Measurements from ENCODE around the gene ZFTA.
"Not testable (repeated sequence)": the region's sequence is repeated elsewhere in the genome, so short reads cannot be mapped to it uniquely, and the experiment has no call there.

The ZFTA gene

DNA sequence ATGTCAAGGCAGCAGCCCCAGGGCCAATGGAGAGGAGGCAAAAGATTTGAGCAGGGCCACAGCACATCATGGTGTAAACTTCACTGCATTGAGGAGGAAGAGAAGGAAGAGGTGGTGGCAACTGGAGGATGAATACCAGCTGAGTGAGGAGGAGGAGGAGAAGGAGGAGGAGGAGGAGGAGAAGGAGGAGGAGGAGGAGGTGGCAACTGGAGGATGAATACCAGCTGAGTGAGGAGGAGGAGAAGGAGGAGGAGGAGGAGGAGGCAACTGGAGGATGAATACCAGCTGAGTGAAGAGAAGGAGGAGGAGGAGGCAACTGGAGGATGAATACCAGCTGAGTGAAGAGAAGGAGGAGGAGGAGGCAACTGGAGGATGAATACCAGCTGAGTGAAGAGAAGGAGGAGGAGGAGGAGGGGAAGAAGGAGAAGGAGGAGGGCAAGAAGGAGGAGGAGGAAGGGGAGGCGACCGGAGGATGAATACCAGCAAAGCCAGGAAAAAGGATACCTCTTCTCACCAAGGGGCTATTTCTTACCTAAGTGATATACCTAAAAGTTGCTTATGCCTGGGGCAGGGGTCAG, 3.3 kb upstream of the ZFTA start:
- not testable (repeated sequence) for DNase-seq

DNA sequence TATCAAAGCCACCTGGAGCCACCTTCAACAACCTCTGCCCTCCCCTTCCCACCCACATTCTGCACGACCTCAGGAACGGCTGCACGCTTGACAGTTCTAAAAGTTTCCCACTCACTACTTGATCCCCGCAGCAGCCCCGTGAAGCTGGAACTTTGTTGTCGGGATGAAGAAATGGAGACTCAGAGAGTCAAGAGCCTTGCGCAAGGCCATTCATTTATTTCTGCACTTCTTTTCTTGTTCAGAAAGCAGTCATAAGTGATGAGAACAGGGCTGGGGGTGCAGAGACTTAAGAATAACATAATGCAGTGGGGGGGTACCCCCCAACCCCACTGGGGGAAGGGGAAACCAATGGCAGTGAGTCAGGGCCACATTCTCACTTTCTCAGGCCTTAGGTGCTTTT, 2.2 kb upstream of the ZFTA start:
- no peak for DNase-seq

DNA sequence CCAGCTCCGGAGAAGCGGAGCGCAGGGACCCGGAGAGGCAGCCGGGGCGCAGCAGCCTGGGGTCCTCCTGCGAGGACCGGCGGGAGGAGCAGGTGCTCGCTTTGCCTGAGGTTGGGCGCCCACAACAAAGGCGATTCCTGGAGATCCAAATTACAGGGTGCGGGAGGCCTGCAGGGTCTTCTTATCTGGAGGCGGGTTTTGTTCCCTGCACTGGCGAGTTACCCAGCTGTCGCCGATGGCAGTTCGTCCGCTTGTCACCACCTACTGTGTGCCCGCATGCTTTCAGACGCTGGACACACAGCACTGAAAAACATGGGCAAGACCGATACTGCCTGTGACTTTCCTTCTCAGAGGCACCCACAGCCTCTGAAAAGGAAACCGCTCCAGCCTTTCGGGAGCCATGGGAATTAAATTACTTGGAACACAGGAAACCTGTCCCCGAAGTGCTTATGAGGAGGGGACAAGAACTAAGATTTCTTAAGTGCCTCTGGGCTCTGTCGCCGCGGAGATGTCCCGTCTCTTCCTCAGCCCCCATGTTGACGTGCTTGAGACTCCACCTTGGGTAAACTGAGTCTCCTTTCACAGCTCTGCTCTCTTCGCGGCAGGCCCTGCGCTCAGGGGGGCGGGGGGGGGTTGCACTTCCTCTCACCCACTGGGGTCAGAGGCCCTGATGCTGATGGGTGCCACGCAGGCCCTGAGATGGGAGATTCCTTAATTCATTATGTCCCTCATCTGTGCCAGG, 1.3 kb upstream of the ZFTA start:
- DNase-seq, result no peak

DNA sequence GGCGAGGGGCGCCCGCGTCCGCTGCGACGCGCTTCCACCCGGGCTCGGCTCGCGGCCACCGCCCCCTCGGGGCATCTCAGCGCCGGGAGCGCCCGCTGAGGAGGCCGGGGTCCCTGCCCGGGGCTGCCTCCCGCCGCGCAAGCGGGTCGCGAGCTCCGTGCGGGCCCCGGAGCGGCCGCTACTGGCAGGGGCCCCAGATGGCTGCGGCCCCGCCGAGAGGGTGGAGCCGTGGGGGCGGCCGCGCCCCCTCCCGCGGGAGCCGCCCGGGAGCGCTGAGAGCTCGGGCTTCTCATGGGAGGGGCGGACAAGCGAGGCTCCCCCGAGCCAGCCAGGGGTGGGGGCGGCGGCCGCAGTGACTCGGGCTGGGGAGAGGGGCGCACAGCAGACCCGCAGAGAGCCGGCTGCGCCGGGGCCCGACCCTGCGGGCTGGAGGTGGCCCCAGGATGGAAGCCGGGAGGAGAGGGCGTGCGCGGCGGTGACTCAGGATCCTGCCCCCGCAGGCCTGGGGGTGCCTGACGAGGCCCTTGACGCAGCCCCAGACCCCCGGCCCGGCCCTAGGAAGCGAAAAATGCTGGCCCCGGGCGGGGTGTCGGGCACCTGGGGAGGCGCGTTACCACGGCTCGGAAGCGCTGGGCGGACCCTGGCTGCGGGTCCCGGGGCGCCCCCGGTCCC, 603 bp upstream of the ZFTA start:
- DNase-seq, result no peak

DNA sequence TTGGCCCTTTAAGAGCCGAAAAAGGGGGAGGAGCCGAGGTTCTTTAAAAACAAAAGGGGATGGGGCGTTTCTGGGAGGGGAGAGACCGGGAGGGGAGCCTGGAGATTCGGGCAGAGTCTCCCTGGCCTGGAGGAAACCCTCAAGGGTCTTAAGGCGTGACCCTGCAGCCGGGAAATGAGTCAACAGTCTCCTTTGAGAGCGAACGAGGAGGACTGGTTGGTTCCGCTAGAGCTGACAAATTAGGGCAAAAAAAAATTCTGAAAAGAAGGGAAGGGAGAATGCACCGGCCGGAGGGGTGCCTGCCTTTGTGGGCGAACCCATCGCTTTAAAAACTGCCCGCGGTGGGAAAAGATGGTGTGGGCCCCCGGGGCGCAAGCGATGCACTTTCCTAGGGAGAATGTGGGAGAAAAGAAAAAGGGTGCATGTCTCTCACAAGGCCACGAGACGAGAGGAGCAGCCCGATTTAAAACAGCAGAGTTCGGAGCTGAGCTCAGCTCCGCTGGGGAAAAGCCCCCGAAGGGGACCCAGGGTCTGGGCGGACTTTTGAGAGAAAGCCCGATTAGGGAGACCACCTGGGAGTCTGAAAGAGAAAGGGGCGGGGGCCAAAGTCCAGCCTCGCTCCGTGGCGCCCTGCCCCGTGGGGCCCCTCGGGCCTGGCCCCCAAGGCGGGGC, 874 bp downstream of the ZFTA start:
- DNase-seq, result no peak

DNA sequence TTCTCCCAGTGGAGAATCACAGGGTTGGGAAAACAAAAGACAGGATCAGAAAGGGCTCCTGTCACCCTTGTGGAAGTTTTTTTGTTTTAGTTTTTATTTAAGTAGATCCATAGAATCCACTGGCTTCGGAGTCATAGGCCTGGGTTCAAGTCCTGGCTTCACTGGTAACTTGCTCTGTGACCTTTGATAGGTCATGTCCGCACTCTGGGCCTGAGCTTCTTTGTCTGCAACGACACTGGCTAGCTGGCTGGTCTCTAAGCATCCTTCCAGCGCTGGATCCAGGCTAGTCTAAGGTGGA, 1.4 kb downstream of the ZFTA start:
- DNase-seq, result no peak

DNA sequence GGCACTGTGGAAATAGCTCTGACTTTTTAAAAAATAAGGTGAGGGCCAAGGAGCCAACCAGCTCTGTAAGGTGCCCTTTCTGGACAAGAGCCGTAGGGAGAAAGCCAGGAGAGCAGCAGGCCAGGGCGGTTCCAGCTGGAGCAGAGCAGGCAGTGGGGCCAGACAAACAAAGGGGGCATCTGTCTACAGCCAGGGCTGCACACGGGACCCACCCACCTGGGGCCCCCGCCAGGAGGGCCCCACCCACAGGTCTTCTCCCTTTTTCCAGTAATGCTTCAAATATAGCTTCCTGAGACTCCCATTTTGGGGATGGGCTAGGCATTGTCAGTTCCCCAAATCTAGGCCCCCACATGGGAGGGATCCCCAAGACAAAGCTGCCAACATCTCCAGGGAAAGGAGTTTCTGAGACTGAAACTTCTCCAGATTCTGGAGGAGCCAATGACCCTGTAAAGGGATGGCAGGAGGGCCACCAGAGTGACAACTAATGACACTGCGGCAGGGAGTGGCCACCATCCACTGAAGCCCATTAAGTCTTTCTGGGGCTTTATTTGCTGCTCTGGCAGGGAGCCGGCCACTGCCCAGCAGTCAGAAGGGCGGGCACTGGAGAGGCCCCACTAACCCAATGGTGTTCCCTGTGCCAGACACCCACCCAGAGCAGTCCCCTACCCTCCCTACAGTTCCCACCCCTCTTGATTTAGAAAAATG, 1.9 kb downstream of the ZFTA start:
- no peak for DNase-seq

DNA sequence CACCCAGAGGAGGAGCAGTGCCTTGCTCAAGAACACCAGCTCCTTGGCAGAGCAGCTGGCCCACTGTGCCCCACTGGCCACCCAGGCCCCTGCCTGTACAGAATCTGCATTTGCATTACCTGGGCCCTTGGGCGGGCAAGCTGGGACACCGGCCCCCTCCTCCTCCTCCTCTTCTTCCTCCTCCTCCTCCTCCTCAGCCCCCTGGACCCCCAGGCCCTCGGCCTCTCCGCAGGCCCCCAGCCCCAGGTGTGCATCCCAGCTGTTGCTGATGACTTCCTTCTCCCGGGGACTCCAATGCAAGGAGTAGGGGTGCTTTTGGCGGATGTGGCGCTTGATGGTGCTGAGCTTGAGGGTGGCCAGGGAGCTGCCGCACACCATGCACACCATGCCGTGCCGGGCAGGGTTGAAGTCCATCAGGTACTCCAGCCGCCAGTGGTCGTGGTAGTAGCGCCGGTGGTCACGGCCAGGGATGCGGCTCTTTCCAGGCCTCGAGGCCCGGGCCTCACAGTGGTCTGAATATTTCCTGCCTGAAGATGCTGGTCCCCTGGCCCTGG, 2.8 kb downstream of the ZFTA start:
- DNase-seq, result no peak

DNA sequence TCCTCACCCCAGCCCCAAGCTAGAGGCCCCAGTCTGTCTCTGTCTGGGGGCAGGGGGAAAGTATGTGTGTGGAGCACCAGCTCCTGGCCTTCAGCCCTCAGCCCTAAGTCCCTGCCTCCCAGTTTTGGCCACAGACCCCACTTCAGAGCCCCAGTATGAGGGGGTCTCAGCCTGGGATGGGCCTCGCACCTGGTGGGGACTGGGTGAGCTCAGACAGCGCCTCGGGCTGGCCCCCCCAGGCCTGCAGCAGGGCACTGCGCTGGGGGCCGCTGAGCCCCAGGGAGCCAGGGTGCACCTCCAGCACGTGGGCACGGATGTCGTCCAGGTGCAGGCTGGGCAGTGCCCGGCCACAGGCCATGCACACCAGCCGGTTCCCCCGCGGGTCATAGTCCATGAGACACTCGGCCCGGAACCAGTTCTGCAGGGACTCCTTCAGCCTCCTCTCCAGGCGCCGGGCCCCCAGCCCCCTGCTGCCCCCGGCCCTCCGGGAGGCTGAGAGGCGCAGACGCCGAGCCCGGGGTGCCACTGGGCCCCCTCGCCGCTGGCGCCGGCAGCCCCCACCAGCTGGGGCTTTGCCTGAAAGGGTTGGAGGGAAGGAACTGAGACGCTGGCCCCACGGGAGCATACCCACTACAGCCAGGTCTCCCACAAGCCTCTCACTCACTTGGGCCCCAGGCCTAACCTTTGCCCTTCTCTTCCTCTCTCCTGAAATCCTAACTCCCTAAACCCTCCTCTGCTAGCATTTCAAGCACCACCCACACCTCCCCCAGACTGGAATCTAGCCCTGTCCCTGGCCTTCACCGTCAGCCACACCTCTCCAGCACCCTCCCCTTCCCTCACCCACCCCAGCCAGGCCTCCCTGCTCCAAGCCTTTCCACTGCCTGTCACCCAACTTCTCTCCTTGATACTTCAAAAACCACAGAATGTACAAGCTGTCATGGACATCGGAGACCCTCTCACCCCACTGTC, 3.6 kb downstream of the ZFTA start:
- DNase-seq, result no peak

DNA sequence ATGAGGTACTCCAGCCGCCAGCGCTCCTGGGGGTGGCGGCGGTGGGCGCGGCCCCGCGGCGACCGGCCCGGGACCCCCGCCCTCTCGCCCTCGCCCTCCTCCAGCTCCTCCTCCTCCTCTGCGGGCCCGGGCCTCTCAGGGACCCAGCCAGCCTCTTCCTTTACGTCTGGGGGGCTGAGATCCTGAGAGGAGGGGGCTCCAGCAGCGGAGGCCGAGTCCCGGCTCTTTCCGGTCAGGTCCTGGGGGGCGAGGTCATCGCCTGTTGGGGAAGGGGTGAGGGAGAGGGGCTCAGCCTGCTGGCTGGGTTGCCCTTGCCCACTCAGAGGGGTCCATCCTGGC, 4.3 kb downstream of the ZFTA start:
- DNase-seq, result no peak

DNA sequence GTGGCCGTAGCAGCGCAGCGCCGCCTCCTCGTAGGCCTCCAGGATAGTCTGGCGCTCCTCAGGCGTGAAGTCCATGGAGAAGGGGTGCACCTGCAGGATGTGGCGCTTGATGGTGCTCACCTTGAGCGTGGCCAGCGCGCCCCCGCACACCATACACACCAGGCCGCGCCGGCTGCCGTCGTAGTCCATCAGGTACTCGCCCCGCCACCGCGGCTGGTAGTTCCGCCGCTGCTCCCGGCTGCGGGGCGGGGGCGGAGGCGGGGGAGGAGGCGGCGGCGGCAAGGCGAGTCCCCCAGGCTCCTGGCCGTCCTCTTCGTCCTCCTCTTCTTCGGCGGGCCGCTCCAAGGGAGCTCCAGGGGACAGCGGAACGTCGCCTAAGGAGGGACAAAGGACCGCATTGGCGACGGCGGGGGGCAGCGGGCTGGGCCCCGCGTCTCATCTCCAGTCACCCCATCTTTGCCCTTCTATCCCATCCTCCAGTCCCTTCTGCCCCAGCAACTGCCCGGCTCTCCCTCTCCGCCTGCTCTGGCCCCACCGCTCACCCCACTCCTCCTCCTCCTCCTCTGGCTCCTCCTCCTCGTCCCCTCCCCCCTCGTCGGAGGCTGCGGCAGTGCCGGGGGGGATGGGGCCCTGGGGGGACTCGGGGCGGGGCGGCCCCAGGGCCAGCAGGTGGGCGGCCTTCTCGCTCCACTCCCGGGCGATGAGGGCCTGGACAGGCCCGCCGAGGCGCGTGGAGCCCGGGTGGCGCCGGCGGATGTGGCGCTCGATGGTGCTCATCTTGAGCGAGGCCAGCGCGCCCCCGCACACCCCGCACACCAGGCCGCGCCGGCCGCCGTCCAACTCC, 4.9 kb downstream of the ZFTA start:
- DNase-seq, result no peak

DNA sequence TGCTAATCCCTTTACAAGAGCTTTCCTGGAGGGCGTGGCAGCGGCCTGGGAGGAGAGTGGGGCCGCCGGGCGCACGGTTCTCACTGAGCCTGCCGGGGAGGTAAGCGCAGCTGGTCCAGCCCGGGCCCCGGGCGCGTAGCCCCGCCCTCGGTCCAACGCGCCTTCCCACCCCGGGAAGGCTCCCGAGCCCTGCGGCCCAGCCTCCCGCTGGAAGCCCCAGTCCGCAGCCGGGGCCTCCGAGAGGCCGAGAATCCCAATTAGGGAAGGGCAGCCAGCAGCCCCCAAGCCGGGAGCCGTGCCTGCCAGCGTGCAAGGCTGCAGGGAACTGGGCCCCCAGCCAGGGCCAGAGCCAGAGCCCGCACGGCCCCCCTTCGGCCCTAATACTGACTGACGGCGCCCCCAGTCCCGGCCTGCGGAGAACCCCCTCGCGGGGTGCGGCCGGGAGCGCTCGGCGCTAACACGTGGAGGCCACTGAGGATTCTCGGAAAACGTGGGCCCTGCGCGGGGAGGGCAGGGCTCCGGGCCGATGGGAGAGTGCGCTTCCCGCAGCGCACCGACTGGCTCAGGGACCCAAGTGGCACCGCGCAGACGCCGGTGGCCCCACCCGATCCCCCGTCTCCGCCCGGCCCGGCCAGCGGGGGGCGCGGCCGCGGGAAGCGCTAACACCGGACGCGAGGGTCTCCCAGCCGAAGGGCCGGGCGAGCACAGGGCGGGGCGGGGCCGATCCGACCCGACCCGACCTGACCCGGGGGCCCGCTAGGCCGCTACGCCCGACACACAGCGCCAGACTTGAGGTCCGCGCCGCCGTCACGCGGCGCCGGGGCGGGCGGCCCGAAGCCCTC, 5.7 kb downstream of the ZFTA start:
- DNase-seq, result no peak

DNA sequence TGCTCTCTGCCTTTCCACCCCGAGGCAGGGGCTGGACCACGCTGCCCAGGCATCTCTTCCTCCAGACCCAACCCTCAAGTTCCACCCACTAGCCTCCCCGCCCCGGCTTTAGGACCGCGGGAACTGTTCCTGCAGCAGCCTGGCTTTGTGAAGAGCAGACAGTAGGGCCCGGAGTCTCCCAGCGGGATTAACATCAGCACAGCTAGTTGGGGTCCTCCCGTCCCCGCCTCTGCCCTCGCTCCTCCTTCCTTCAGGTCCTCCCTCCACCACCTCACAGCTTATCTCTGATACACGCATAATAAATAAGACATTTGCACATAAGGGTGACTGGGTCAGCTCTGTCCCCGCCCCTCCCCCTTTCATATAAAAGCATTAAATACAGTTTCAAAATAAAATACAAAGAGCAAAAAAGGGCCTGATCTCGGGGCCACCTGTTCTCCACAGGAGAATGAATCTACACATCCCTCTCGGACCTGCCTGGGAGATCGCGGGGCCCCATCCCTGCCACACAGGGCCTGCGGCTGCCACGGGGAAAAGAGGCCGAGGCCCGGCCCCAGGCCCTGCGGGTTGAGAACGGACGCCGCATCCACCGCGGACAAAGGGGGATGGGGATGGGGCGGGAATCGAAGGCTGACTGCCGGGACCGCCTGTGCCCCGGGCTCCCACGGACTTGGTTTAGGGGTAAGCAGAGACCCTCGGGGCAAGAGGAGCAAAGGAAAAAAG, 6.5 kb downstream of the ZFTA start:
- DNase-seq, result no peak

DNA sequence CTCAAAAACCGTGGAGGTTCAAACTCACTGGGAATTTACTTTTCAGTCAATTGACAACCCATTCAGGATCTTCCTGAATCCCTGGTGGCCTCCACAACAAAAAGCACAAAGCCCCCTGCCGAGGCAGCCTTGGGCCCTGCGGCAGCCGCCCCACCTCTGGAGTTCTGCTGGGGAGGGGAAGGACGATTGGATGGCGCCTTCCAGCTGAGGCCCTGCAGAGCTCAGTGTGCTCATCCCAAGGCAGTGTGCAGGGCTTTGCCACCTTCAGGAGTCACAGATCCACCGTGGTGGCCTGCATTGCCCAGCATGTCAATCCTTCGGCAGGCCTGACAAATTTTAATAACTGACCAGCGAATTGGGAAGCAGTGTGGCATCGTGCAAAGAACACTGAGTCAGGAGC, 7.4 kb downstream of the ZFTA start:
- DNase-seq, result no peak

DNA sequence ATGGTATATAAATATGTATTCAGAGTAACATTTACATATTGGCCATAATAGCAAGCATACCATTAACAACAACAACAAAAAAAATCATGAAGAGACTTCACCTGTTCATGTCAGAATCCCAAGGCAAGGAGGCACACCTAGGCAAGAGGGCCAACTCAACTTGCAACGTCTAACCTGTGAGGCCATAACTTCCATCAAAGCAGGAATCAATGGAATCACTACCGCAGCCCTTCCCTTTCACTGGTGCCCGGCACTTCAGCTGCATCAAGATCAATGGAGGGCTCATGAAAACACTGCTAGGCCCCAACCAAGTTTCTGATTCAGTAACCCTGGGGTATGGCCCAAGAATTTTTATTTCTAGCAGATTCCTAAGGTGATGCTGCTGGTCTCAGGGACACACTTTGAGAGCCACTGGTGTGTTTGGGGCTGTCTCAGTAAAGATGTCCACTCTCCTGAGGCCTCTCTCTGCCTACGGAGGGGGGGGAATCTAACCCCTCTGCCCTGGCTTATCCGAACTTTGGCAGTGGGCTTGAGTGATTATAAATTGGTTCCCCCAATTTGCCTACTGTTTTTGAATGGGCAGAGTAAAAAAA, 8.0 kb downstream of the ZFTA start:
- no peak for DNase-seq

DNA sequence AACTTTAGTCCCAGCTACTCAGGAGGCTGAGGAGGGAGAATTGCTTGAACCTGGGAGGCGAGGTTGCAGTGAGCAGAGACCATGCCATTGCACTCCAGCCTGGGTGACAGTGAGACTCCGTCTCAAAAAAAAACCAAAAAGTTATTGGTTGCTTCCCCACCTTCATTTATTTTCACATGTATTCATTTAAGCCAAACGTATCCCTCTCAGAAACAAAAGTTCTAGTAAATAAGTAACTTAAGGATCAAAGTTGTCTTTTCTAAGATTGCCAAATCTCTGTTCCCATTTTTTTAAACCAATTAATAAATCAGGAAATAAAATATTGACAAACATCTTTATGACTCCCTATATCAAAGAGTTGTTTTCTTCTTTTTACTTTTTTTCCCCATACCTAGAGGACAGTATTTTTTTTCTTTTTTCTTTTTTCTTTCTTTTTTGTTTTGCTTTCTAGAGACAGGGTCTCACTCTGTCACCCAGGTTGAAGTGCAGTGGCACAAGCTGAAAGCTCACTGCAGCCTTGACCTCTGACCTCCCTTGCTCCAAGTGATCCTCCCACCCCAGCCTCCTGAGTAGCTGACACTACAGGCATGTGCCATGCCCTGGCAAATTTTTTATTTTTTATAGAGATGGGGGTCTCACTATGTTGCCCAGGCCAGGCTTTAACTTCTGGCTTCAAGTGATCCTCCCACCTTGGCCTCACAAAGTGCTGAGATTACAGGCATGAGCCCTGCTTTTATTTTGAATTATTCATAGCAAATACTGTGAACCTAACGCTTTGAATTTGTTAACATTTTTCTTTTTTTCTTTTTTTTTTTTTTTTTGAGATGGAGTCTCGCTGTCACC, 11.4 kb downstream of the ZFTA start:
- DNase-seq, result no peak

DNA sequence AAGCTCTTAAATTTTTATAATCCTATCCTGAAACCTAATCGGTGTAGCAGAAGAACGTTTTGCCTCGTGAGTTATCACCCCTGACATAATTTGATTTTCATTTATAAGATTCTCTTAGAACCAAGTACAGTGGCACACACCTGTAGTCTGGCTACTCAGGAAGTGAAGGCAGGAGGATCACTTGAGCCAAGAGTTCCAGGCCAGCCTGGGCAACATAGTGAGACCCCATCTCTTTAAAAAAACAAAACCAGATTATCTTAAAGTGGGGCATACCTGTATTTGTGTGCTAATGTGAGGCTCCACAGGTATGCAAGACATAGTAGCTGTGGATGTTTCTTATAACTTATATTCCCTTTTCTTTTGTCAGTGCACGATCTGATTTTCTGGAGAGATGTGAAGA, 19.0 kb downstream of the ZFTA start:
- DNase-seq, result no peak

DNA sequence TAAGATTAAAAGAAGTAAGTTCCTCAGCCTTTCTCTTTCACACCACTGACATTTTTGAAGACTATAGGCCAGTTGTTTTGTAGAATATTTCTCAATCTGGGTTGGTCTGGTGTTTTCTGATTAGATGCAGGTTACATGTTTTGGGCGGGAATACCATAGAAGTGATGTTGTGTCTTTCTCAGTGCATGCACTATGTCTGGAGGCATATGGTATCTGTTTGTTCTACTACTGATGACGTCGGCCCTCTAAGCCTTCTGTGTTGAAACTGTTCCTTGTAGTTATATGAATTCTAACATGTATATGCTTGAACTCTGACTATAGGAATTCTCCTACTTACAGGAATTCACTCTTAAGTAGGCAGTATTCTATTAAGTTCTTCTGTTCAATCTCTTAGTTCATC, 21.6 kb downstream of the ZFTA start:
- DNase-seq, result no peak
